Kidney (tissue), 14 donors: ENCODE data around the gene TNFRSF8. TPM values are rescaled to one million over a fixed set of nuclear protein-coding genes. Genes with fewer than 3 reads are reported as not detected.

Experiments
- DNase-seq, 5 donors: peaks; one replicate each; pipeline ENCODE4 v3.0.0-alpha.2; 2013 to 2020
- FAIRE-seq: peaks from 2 replicates; lab custom pipeline; 2012; peaks lifted over from hg19 to GRCh38; lab: Jason Lieb, UNC
- H3K27ac ChIP-seq, 2 donors: one replicate each; pipeline ENCODE4 v1.7.0; 2013; ENCODE audit warnings: low read depth in 2 of 2, low read length in 2 of 2, inconsistent platforms in 1 of 2
- H3K27me3 ChIP-seq: one replicate; pipeline ENCODE4 v1.7.1; 2013; ENCODE audit warnings: low read length, inconsistent platforms; ENCODE audit not compliant: control insufficient read depth, insufficient read depth
- H3K36me3 ChIP-seq, 3 donors: one replicate each; pipeline versions ENCODE4 v1.7.0 to v1.7.1; 2013; ENCODE audit warnings: low read length in 3 of 3, control low read depth in 1 of 3, inconsistent platforms in 1 of 3; ENCODE audit not compliant: insufficient read depth in 3 of 3, control insufficient read depth in 2 of 3
- H3K4me1 ChIP-seq, 3 donors: one replicate each; pipeline versions ENCODE4 v1.7.0 to v1.7.1; 2013; ENCODE audit warnings: low read length in 3 of 3, inconsistent platforms in 1 of 3, low read depth in 1 of 3; ENCODE audit not compliant: control insufficient read depth in 2 of 3, insufficient read depth in 2 of 3
- H3K4me3 ChIP-seq, 3 donors: one replicate each; pipeline versions ENCODE4 v1.7.0 to v1.8.1; 2013; ENCODE audit warnings: low read length in 3 of 3, control low read depth in 1 of 3, inconsistent platforms in 1 of 3
- H3K9ac ChIP-seq, 3 donors: one replicate each; pipeline versions ENCODE4 v1.7.0 to v1.7.1; 2013; ENCODE audit warnings: low read length in 3 of 3, control low read depth in 1 of 3, inconsistent platforms in 1 of 3
- H3K9me3 ChIP-seq, 3 donors: one replicate each; pipeline versions ENCODE4 v1.7.0 to v1.7.1; 2013; ENCODE audit warnings: low read length in 3 of 3, control low read depth in 1 of 3, inconsistent platforms in 1 of 3; ENCODE audit not compliant: control insufficient read depth in 2 of 3, insufficient read depth in 1 of 3
- CTCF ChIP-seq: IDR thresholded peaks from 3 replicates; pipeline ENCODE4 v1.5.1; 2012; ENCODE audit warnings: mild to moderate bottlenecking, moderate library complexity, borderline replicate concordance; ENCODE audit not compliant: insufficient read depth; ENCODE audit errors: extremely low read depth
- intact Hi-C: fragments of 100-400 bp; cut with DNase I; formaldehyde crosslinking; loops from one replicate; pipeline ENCODE4 v1.11.1; 2022
- polyA plus RNA-seq: library from polyadenylated mRNA; stranded (reverse); fragments of 350-450 nt; fragmentation: Illumina TruSeq; extraction: RNeasy Lipid Tissue Mini Kit (QIAGEN cat#74804); gene quantifications from one replicate; pipeline ENCODE4 v1.2.3, GENCODE V29; 2014; ENCODE audit warnings: low read depth, low replicate concordance; ENCODE audit not compliant: insufficient read depth
- total RNA-seq: library from RNA; stranded (reverse); fragmentation: NEBNext Ultra II Directional; extraction: Animal tissue kit (Norgen Biotek cat#: 25700); gene quantifications from one replicate; pipeline ENCODE4 v1.2.1, GENCODE V29; 2021
- donor health status: control.
- donor health status: control.
- donor health status: control.
- donor health status: control.
- donor health status: control.
- donor health status: DM: yes; HTN: yes; CAD: no.
- donor health status: Normal renal cell carcinoma (clear cell type).

The TNFRSF8 gene
- total and polyA plus RNA-seq, 2 donors from 2014 or later = 0.94 to 0.97 TPM

DNA sequence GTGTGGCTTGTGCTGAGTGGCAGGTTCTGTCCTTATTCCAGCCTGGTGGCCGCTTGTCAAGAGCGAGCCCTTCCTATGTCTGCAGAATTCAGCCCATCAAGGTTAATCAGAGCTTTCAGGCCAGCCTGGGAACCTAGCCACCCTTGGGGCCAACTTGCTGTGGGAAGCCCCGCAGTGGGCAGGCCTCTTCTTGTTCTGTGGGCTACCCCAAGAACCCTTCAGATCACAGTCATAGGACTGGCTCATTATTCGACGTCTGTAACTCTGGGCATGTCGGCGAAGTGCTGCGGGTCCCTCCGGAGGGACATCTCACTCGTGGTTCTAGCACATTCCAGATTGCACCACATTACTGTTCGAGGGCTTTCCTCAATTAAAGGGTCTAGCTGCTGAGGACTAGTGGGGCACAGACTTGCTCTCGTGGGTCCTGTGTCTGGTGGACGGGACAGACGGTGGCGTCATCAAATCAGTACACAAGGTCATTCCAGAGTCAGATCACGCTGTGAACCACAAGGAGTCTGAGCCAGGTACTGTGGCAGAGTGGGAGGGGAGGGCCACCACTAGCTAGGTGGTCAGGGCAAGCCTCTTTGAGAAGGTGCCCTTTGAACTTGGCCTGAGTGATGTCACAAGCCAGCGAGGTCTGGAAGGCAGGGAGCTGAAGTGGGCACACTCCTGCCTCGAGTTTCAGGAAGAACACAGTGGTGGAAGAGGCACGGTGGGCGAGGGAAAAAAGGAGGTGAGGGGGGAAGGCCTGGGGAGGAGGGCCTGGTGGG is 83.4 kb downstream of the TNFRSF8 start:
- Histone ChIP-seq H3K9me3 (no peaks in the 10 kb centered on the region), H3K27me3 (no peaks in the 10 kb centered on the region), H3K36me3 (no peaks in the 10 kb centered on the region), H3K4me3 (no peak overlapping the region), H3K4me1 (peaks cover 0 to 12% (median 0%) of the 10 kb centered on the region in 3 donors), H3K9ac (no peak overlapping the region), H3K27ac (peak overlapping the region in 1 of 2 donors; percentile 56)
- intact Hi-C loops = no loop called here
- no peak for TF ChIP-seq CTCF
- FAIRE-seq (no peak), DNase-seq (no peak)

- no peak for TF ChIP-seq CTCF
- Histone ChIP-seq H3K4me1 (peaks cover 0 to 12% (median 0%) of the 10 kb centered on the region in 3 donors), H3K27ac (peak overlapping the region; percentile 72 to 75), H3K9me3 (no peaks in the 10 kb centered on the region), H3K36me3 (no peaks in the 10 kb centered on the region), H3K27me3 (no peaks in the 10 kb centered on the region), H3K4me3 (no peak overlapping the region), H3K9ac (no peak overlapping the region)
- intact Hi-C loops = no loop called here
- FAIRE-seq = no peak
- DNase-seq = peak in 1 of 5 donors; percentile 31
Observed at GRCh38 chr1:12147201-12147701, 84.1 kb downstream of the TNFRSF8 start.

- Histone ChIP-seq H3K9ac (no peak overlapping the region), H3K4me3 (no peak overlapping the region), H3K4me1 (peaks cover 0 to 12% (median 0%) of the 10 kb centered on the region in 3 donors), H3K36me3 (no peaks in the 10 kb centered on the region), H3K27me3 (no peaks in the 10 kb centered on the region), H3K27ac (peak overlapping the region; percentile 72 to 75), H3K9me3 (no peaks in the 10 kb centered on the region)
- no peak for TF ChIP-seq CTCF
- intact Hi-C loops = no loop called here
- FAIRE-seq = no peak
- no peak for DNase-seq
Observed at GRCh38 chr1:12148160-12148957, 85.3 kb downstream of the TNFRSF8 start.
